22Rv1 (cell line): Measurements from ENCODE around the gene RAB15.

Experiments
- CTCF ChIP-seq: fragments of 450-650 bp; IDR thresholded peaks from 2 replicates; pipeline ENCODE4 v1.5.1; 2017; ENCODE audit warnings: mild to moderate bottlenecking
- ZFX ChIP-seq: fragments of 450-650 bp; IDR thresholded peaks from 2 replicates; pipeline ENCODE4 v1.6.1; 2017; ENCODE audit warnings: antibody characterized with exemption, borderline replicate concordance

GRCh38 chr14:64958201-64958600, 13.9 kb downstream of the RAB15 start:
- TF ChIP-seq CTCF = no peak
- no peak for TF ChIP-seq ZFX
